Measurements from ENCODE around the gene LRRC49. TPM values are rescaled to one million over a fixed set of nuclear protein-coding genes. Genes with fewer than 3 reads are reported as not detected.

The LRRC49 gene
- total RNA-seq, 1 experiment from 2014 or later: 7.4 TPM

GRCh38 chr15:70910958-70911357 is 18.3 kb downstream of the LRRC49 start:
- no peaks in the 10 kb centered on the region for H3K4me1 ChIP-seq (ENCODE audit: control insufficient read depth in 1 of 2, insufficient read depth in 2 of 2, low read length in 2 of 2)
- no peaks in the 10 kb centered on the region for H3K9me2 ChIP-seq (ENCODE audit: insufficient read depth)
- no peak overlapping the region for H3K27ac ChIP-seq (ENCODE audit: low read depth, low read length)
- ChIA-PET CTCF (no interaction called here), POLR2A (no interaction called here), RAD21 (ENCODE audit: low non-redundant PET in 1 of 2, low total read pairs in 2 of 2, uncharacterized antibody in 2 of 2, unreplicated experiment in 2 of 2) (no interaction called here)
- intact Hi-C loops (cut with micrococcal nuclease): no loop called here
- no peaks in the 10 kb centered on the region for H3K79me2 ChIP-seq (ENCODE audit: insufficient read depth, low read length)
- no peaks in the 10 kb centered on the region for H4K20me1 ChIP-seq (ENCODE audit: insufficient read depth)
- DNase-seq (ENCODE audit: low read depth, low spot score) (no peak), ATAC-seq (no peak)
- no peak overlapping the region for H2AFZ ChIP-seq (ENCODE audit: low read depth, low read length, poor library complexity, severe bottlenecking)
- no peaks in the 10 kb centered on the region for H3K36me3 ChIP-seq (ENCODE audit: control insufficient read depth in 1 of 2, insufficient read depth in 2 of 2, low read length in 2 of 2)
- TF ChIP-seq EZH2 (IDR thresholded peaks at IDR 0.05): no peak
- no peak for TF ChIP-seq ELF1 (IDR thresholded peaks at IDR 0.05; ENCODE audit: borderline replicate concordance, low read depth)
- TF ChIP-seq POLR2AphosphoS5 (IDR thresholded peaks at IDR 0.05; ENCODE audit: low read depth, low read length): no peak
- no peak for TF ChIP-seq SRF (IDR thresholded peaks at IDR 0.05; ENCODE audit: low read depth)
- TF ChIP-seq TCF7L2 (IDR thresholded peaks at IDR 0.05; ENCODE audit: borderline replicate concordance, extremely low read depth, insufficient read depth, insufficient read length): no peak
- TF ChIP-seq POLR2A (IDR thresholded peaks at IDR 0.05; ENCODE audit: borderline replicate concordance, extremely low read depth, insufficient read depth, insufficient read length): no peak
- no peak for TF ChIP-seq SIN3A (IDR thresholded peaks at IDR 0.05; ENCODE audit: low read depth)
- no peak for TF ChIP-seq RAD21 (IDR thresholded peaks at IDR 0.05; ENCODE audit: low read depth)
- H3K9ac ChIP-seq (ENCODE audit: low read length): no peak overlapping the region
- no peak overlapping the region for H3K4me3 ChIP-seq (replicated peaks in 1 of 2; ENCODE audit: low read depth in 1 of 2, low read length in 2 of 2)
- BruUV-seq (replicated peaks): no TSS peak
- peaks cover 10 to 14% of the 10 kb centered on the region in 2 experiments; a peak in 2 of 4 replicates for H3K9me3 ChIP-seq (ENCODE audit: control insufficient read depth in 1 of 2, insufficient read depth in 1 of 2, low read depth in 1 of 2, low read length in 2 of 2)
- H3K4me2 ChIP-seq (ENCODE audit: low read length): no peak overlapping the region
- H3K27me3 ChIP-seq (ENCODE audit: insufficient read depth, low read length): no peaks in the 10 kb centered on the region

- ChIA-PET POLR2A (no interaction called here), RAD21 (ENCODE audit: low non-redundant PET in 1 of 2, low total read pairs in 2 of 2, uncharacterized antibody in 2 of 2, unreplicated experiment in 2 of 2) (no interaction called here), CTCF (no interaction called here)
- Histone ChIP-seq H3K4me3 (replicated peaks in 1 of 2; ENCODE audit: low read depth in 1 of 2, low read length in 2 of 2) (no peak overlapping the region), H3K27me3 (ENCODE audit: insufficient read depth, low read length) (no peaks in the 10 kb centered on the region), H3K9ac (ENCODE audit: low read length) (no peak overlapping the region), H3K79me2 (ENCODE audit: insufficient read depth, low read length) (no peaks in the 10 kb centered on the region), H3K9me2 (ENCODE audit: insufficient read depth) (no peaks in the 10 kb centered on the region), H3K4me2 (ENCODE audit: low read length) (no peak overlapping the region), H3K9me3 (ENCODE audit: control insufficient read depth in 1 of 2, insufficient read depth in 1 of 2, low read depth in 1 of 2, low read length in 2 of 2) (peaks cover 10 to 14% of the 10 kb centered on the region in 2 experiments; a peak in 2 of 4 replicates), H3K4me1 (ENCODE audit: control insufficient read depth in 1 of 2, insufficient read depth in 2 of 2, low read length in 2 of 2) (no peaks in the 10 kb centered on the region), H3K36me3 (ENCODE audit: control insufficient read depth in 1 of 2, insufficient read depth in 2 of 2, low read length in 2 of 2) (no peaks in the 10 kb centered on the region), H4K20me1 (ENCODE audit: insufficient read depth) (no peaks in the 10 kb centered on the region), H3K27ac (ENCODE audit: low read depth, low read length) (no peak overlapping the region), H2AFZ (ENCODE audit: low read depth, low read length, poor library complexity, severe bottlenecking) (no peak overlapping the region)
- TF ChIP-seq POLR2A (IDR thresholded peaks at IDR 0.05; ENCODE audit: borderline replicate concordance, extremely low read depth, insufficient read depth, insufficient read length) (no peak), ATF3 (IDR thresholded peaks at IDR 0.05) (no peak), EGR1 (IDR thresholded peaks at IDR 0.05; ENCODE audit: low read depth) (no peak), ZNF274 (IDR thresholded peaks at IDR 0.05; ENCODE audit: low read depth, low read length) (no peak)
- ATAC-seq: no peak
- no TSS peak for BruUV-seq (replicated peaks)
- DNase-seq (ENCODE audit: low read depth, low spot score): no peak
- intact Hi-C loops (cut with micrococcal nuclease): no loop called here
These were observed 19.6 kb downstream of the LRRC49 start for GRCh38 chr15:70912187-70912586.
